Measurements from ENCODE around the gene IREB2. TPM values are rescaled to one million over a fixed set of nuclear protein-coding genes. Genes with fewer than 3 reads are reported as not detected.

The IREB2 gene
- total RNA-seq, 1 donor from 2014 or later = 97.6 TPM

- no peak for DNase-seq (ENCODE audit: low read depth, low spot score)
- H3K27me3 Mint-ChIP-seq (ENCODE audit: low read depth) = no peaks in the 10 kb centered on the region
- no peak overlapping the region for H3K4me3 Mint-ChIP-seq
- no peaks in the 10 kb centered on the region for H3K9me3 Mint-ChIP-seq
- peaks cover 16% of the 10 kb centered on the region for H3K36me3 Mint-ChIP-seq (ENCODE audit: low read depth)
- no peaks in the 10 kb centered on the region for H3K4me1 Mint-ChIP-seq
- no peak overlapping the region for H3K27ac Mint-ChIP-seq (ENCODE audit: unreplicated experiment)
- no peak for TF ChIP-seq CTCF (conservative IDR thresholded peaks at IDR 0.05)
Observed at GRCh38 chr15:78492872-78493271, 54.9 kb downstream of the IREB2 start.

GRCh38 chr15:78501857-78502256 lies 63.8 kb downstream of the IREB2 start:
- Mint-ChIP-seq H3K27ac (ENCODE audit: unreplicated experiment) (no peak overlapping the region), H3K4me3 (no peak overlapping the region), H3K9me3 (peaks cover 2% of the 10 kb centered on the region), H3K4me1 (peaks cover 5% of the 10 kb centered on the region), H3K36me3 (ENCODE audit: low read depth) (peaks cover 24% of the 10 kb centered on the region), H3K27me3 (ENCODE audit: low read depth) (peaks cover under 1% of the 10 kb centered on the region)
- DNase-seq (ENCODE audit: low read depth, low spot score) = no peak
- no peak for TF ChIP-seq CTCF (conservative IDR thresholded peaks at IDR 0.05)

GRCh38 chr15:78502641-78503040 lies 64.6 kb downstream of the IREB2 start:
- peaks cover 24% of the 10 kb centered on the region for H3K36me3 Mint-ChIP-seq (ENCODE audit: low read depth)
- H3K4me3 Mint-ChIP-seq = no peak overlapping the region
- H3K4me1 Mint-ChIP-seq = peaks cover 11% of the 10 kb centered on the region
- no peak overlapping the region for H3K27ac Mint-ChIP-seq (ENCODE audit: unreplicated experiment)
- DNase-seq (ENCODE audit: low read depth, low spot score) = no peak
- peaks cover 2% of the 10 kb centered on the region for H3K9me3 Mint-ChIP-seq
- peaks cover 7% of the 10 kb centered on the region for H3K27me3 Mint-ChIP-seq (ENCODE audit: low read depth)
- TF ChIP-seq CTCF (conservative IDR thresholded peaks at IDR 0.05) = no peak

- peaks cover 4% of the 10 kb centered on the region for H3K36me3 Mint-ChIP-seq (ENCODE audit: low read depth)
- no peaks in the 10 kb centered on the region for H3K9me3 Mint-ChIP-seq
- peak within 1 kb of the TSS; percentile 87 for H3K4me3 Mint-ChIP-seq
- peak within 1 kb of the TSS; percentile 58 for H3K27ac Mint-ChIP-seq (ENCODE audit: unreplicated experiment)
- peak; percentile 86 for DNase-seq (ENCODE audit: low read depth, low spot score)
- peaks cover 16% of the 10 kb centered on the region for H3K4me1 Mint-ChIP-seq
- TF ChIP-seq CTCF (conservative IDR thresholded peaks at IDR 0.05) = peak; percentile 43
- peaks cover 48% of the 10 kb centered on the region for H3K27me3 Mint-ChIP-seq (ENCODE audit: low read depth)
Observed at GRCh38 chr15:78506971-78507830, 69.2 kb downstream of the IREB2 start, which contains the start of gene HYKK. Gene HYKK (plus strand): TSS chr15:78507577. CDS start chr15:78513089, 5,512 bp downstream.

GRCh38 chr15:78507831-78508160 lies 69.8 kb downstream of the IREB2 start:
- Mint-ChIP-seq H3K27me3 (ENCODE audit: low read depth) (peaks cover 48% of the 10 kb centered on the region), H3K9me3 (no peaks in the 10 kb centered on the region), H3K4me3 (peak overlapping the region; percentile 87), H3K36me3 (ENCODE audit: low read depth) (no peaks in the 10 kb centered on the region), H3K27ac (ENCODE audit: unreplicated experiment) (no peak overlapping the region), H3K4me1 (peaks cover 16% of the 10 kb centered on the region)
- no peak for TF ChIP-seq CTCF (conservative IDR thresholded peaks at IDR 0.05)
- DNase-seq (ENCODE audit: low read depth, low spot score) = no peak
